Stimulated activated CD8-positive, alpha-beta memory T cell treated with anti-CD3 and anti-CD28 coated beads, Interleukin-15, amount 100 ng/mL, for 4 hours (primary cell): ENCODE measurements around the gene GNAI2.

ENCODE experiments used
- DNase-seq, 2 donors: peaks; one replicate each; pipeline ENCODE4 v3.0.0-alpha.2; 2020; ENCODE audit warnings: low read depth in 2 of 2

GNAI2 gene

GRCh38 chr3:50297896-50298725, 62.1 kb downstream of the GNAI2 start:
- DNase-seq: no peak

GRCh38 chr3:50298836-50299637, 63.0 kb downstream of the GNAI2 start, which contains the start of the genes HYAL3 and NAA80:
Gene HYAL3 (minus strand): TSS chr3:50299405. CDS start chr3:50295602, 3,803 bp downstream.
Gene NAA80 (minus strand): TSS chr3:50299405. CDS start chr3:50297463, 1,942 bp downstream.
- DNase-seq: peak; percentile 98

- no peak for DNase-seq
Measured at GRCh38 chr3:50299638-50299928, 63.6 kb downstream of the GNAI2 start.

GRCh38 chr3:50299929-50300680, 64.1 kb downstream of the GNAI2 start:
- no peak for DNase-seq

GRCh38 chr3:50300681-50301254, 64.8 kb downstream of the GNAI2 start:
- no peak for DNase-seq

GRCh38 chr3:50302095-50303012, 66.3 kb downstream of the GNAI2 start:
- no peak for DNase-seq

- DNase-seq: no peak
Measured at GRCh38 chr3:50303013-50303815, 67.2 kb downstream of the GNAI2 start, which contains the start of gene HYAL1. Gene HYAL1 (minus strand): TSS chr3:50303574. CDS start chr3:50302956, 618 bp downstream.

GRCh38 chr3:50304601-50305000, 68.6 kb downstream of the GNAI2 start:
- no peak for DNase-seq
